Prostate gland (tissue), 2 donors: Measurements from ENCODE around the gene CDC14A. TPM values are rescaled to one million over a fixed set of nuclear protein-coding genes. Genes with fewer than 3 reads are reported as not detected.

Source experiments
- DNase-seq: peaks from one replicate; pipeline ENCODE4 v3.0.0-alpha.2; 2019; ENCODE audit warnings: low spot score
- H3K27ac ChIP-seq, 2 donors: fragments of 200-600 bp; sonication (generic); 2 replicates each; pipeline ENCODE4 v1.5.1; 2017 to 2019
- H3K27me3 ChIP-seq: fragments of 200-600 bp; sonication (generic); replicated peaks from 2 replicates; pipeline ENCODE4 v1.5.1; 2019; ENCODE audit not compliant: insufficient read depth
- H3K36me3 ChIP-seq, 2 donors: fragments of 200-600 bp; sonication (generic); 1 replicate in 1 of 2; 2 replicates in 1 of 2; pipeline versions ENCODE4 v1.5.1 to v1.8.1; 2017 to 2019
- H3K4me1 ChIP-seq: fragments of 200-600 bp; sonication (generic); replicated peaks from 2 replicates; pipeline ENCODE4 v1.5.1; 2019
- H3K4me3 ChIP-seq, 2 donors: fragments of 200-600 bp; sonication (generic); 2 replicates each; pipeline ENCODE4 v1.5.1; 2017 to 2019
- H3K9me3 ChIP-seq: fragments of 200-600 bp; sonication (generic); 2 replicates; pipeline ENCODE4 v1.5.1; 2017
- CTCF ChIP-seq, 4 experiments: fragments of 200-600 bp in 2 of 4; fragments of 450-650 bp in 2 of 4; sonication (generic) in 2 of 4; IDR thresholded peaks; 1 replicate in 3 of 4; 2 replicates in 1 of 4; pipeline ENCODE4 v1.5.1; 2016 to 2019; ENCODE audit warnings: antibody characterized with exemption in 4 of 4, mild to moderate bottlenecking in 2 of 4, moderate library complexity in 2 of 4
- POLR2A ChIP-seq: fragments of 450-650 bp; IDR thresholded peaks from one replicate; pipeline ENCODE4 v1.6.1; 2016; ENCODE audit warnings: antibody characterized with exemption, mild to moderate bottlenecking
- POLR2AphosphoS5 ChIP-seq: sonication (generic); formaldehyde crosslinking; IDR thresholded peaks from one replicate; pipeline ENCODE4 v1.6.1; 2017; ENCODE audit warnings: antibody characterized with exemption
- WGBS: methylation state at CpG from one replicate; pipeline ENCODE4 v1.1.5; 2018; 5-methylcytosine and 5-hydroxymethylcytosine counted together
- intact Hi-C: fragments of 100-400 bp; cut with DNase I; formaldehyde crosslinking; loops from one replicate; pipeline ENCODE4 v1.14.2; 2022
- total RNA-seq, 2 donors: library from RNA; depleted of rRNA; stranded (reverse); fragments of >200 nt; gene quantifications; one replicate each; pipeline ENCODE4 v1.1.0, GENCODE V29; 2016

The CDC14A gene
- total RNA-seq, 2 donors from 2014 or later = 25.7 to 39.2 TPM

GRCh38 chr1:100502052-100502792, 149.9 kb downstream of the CDC14A start:
- DNase-seq = no peak
- no peaks in the 10 kb centered on the region for H3K9me3 ChIP-seq
- H3K4me1 ChIP-seq = no peaks in the 10 kb centered on the region
- H3K4me3 ChIP-seq = no peak overlapping the region
- intact Hi-C loops = no loop called here
- WGBS = 51% methylated on average over 3 of the region's 3 CpGs
- no peak for TF ChIP-seq POLR2A
- TF ChIP-seq CTCF (IDR thresholded peaks at IDR 0.05) = no peak
- TF ChIP-seq POLR2AphosphoS5 = no peak
- peaks cover 0 to 4% of the 10 kb centered on the region in 2 donors for H3K36me3 ChIP-seq
- H3K27me3 ChIP-seq = no peaks in the 10 kb centered on the region
- no peak overlapping the region for H3K27ac ChIP-seq

GRCh38 chr1:100506217-100506616, 153.9 kb downstream of the CDC14A start:
- WGBS = 85% methylated on average over 2 of the region's 2 CpGs
- no peak overlapping the region for H3K4me3 ChIP-seq
- no peaks in the 10 kb centered on the region for H3K27me3 ChIP-seq
- no peaks in the 10 kb centered on the region for H3K36me3 ChIP-seq
- no peak for DNase-seq
- no peaks in the 10 kb centered on the region for H3K9me3 ChIP-seq
- TF ChIP-seq CTCF (IDR thresholded peaks at IDR 0.05) (no peak), POLR2A (no peak), POLR2AphosphoS5 (no peak)
- no peak overlapping the region for H3K27ac ChIP-seq
- intact Hi-C loops = no loop called here
- no peaks in the 10 kb centered on the region for H3K4me1 ChIP-seq

- no peak for DNase-seq
- Histone ChIP-seq H3K4me1 (no peaks in the 10 kb centered on the region), H3K9me3 (no peaks in the 10 kb centered on the region), H3K36me3 (no peaks in the 10 kb centered on the region), H3K27me3 (no peaks in the 10 kb centered on the region), H3K4me3 (no peak overlapping the region), H3K27ac (no peak overlapping the region)
- no peak for TF ChIP-seq POLR2AphosphoS5
- no peak for TF ChIP-seq POLR2A
- TF ChIP-seq CTCF (IDR thresholded peaks at IDR 0.05) = no peak
- WGBS = 39% methylated on average over 1 of the region's 1 CpG
- intact Hi-C loops = no loop called here
Observed at GRCh38 chr1:100510451-100510850, 158.1 kb downstream of the CDC14A start.

- intact Hi-C loops = no loop called here
Observed at GRCh38 chr1:100511058-100511457, 158.8 kb downstream of the CDC14A start.

More at GRCh38 chr1:100511058-100511457, 158.8 kb downstream of the CDC14A start:
- Histone ChIP-seq H3K9me3 (no peaks in the 10 kb centered on the region), H3K27me3 (no peaks in the 10 kb centered on the region), H3K4me3 (no peak overlapping the region), H3K4me1 (no peaks in the 10 kb centered on the region), H3K27ac (no peak overlapping the region), H3K36me3 (no peaks in the 10 kb centered on the region)
- WGBS = 76% methylated on average over 4 of the region's 4 CpGs
- DNase-seq = no peak
- no peak for TF ChIP-seq POLR2A
- no peak for TF ChIP-seq POLR2AphosphoS5
- no peak for TF ChIP-seq CTCF (IDR thresholded peaks at IDR 0.05)
